Colonic mucosa (tissue), 4 donors: ENCODE data around the gene SLC22A14. TPM values are rescaled to one million over a fixed set of nuclear protein-coding genes. Genes with fewer than 3 reads are reported as not detected.
"Not testable (repeated sequence)": the region's sequence is repeated elsewhere in the genome, so short reads cannot be mapped to it uniquely, and the experiment has no call there.

ENCODE experiments used
- DNase-seq: peaks from one replicate; pipeline ENCODE4 v3.0.0-alpha.2; 2020
- H3K27ac ChIP-seq: fragments of 200-600 bp; one replicate; pipeline ENCODE4 v1.8.0; 2021
- H3K27me3 ChIP-seq: fragments of 200-600 bp; one replicate; pipeline ENCODE4 v1.8.0; 2021
- H3K36me3 ChIP-seq: fragments of 200-600 bp; one replicate; pipeline ENCODE4 v1.8.0; 2021
- H3K4me1 ChIP-seq: fragments of 200-600 bp; one replicate; pipeline ENCODE4 v1.8.0; 2021; ENCODE audit warnings: mild to moderate bottlenecking
- H3K4me3 ChIP-seq: fragments of 200-600 bp; one replicate; pipeline ENCODE4 v1.8.0; 2021
- H3K9ac ChIP-seq, 2 donors: one replicate each; pipeline ENCODE4 v1.7.0; 2013; ENCODE audit warnings: control low read depth in 2 of 2, low read depth in 2 of 2, low read length in 2 of 2
- H3K9me3 ChIP-seq: fragments of 200-600 bp; one replicate; pipeline ENCODE4 v1.8.0; 2021
- intact Hi-C: fragments of 100-400 bp; cut with DNase I; formaldehyde crosslinking; loops from one replicate; pipeline ENCODE4 v1.14.1; 2022
- total RNA-seq, 2 donors: library from RNA; stranded (reverse); fragmentation: NEBNext Ultra II Directional in 1 of 2; extraction: Animal tissue kit (Norgen Biotek cat#: 25700) in 1 of 2; gene quantifications; one replicate each; pipeline ENCODE4 v1.2.1, GENCODE V29; 2021
- TF ChIP-seq, protein P1 (sequence below): fragments of 200-600 bp; IDR thresholded peaks from one replicate; pipeline ENCODE4 v1.8.0; 2022; ENCODE audit warnings: antibody characterized with exemption, mild to moderate bottlenecking
- donor health status: healthy.
- donor health status: DM: no; HTN: no; CAD: no.
- donor health status: DM: no; HTN: no; CAD: no.

Gene SLC22A14, protein sequence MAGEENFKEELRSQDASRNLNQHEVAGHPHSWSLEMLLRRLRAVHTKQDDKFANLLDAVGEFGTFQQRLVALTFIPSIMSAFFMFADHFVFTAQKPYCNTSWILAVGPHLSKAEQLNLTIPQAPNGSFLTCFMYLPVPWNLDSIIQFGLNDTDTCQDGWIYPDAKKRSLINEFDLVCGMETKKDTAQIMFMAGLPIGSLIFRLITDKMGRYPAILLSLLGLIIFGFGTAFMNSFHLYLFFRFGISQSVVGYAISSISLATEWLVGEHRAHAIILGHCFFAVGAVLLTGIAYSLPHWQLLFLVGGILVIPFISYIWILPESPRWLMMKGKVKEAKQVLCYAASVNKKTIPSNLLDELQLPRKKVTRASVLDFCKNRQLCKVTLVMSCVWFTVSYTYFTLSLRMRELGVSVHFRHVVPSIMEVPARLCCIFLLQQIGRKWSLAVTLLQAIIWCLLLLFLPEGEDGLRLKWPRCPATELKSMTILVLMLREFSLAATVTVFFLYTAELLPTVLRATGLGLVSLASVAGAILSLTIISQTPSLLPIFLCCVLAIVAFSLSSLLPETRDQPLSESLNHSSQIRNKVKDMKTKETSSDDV
- under 1 TPM; 0.11 to 0.44 TPM for total RNA-seq

DNA sequence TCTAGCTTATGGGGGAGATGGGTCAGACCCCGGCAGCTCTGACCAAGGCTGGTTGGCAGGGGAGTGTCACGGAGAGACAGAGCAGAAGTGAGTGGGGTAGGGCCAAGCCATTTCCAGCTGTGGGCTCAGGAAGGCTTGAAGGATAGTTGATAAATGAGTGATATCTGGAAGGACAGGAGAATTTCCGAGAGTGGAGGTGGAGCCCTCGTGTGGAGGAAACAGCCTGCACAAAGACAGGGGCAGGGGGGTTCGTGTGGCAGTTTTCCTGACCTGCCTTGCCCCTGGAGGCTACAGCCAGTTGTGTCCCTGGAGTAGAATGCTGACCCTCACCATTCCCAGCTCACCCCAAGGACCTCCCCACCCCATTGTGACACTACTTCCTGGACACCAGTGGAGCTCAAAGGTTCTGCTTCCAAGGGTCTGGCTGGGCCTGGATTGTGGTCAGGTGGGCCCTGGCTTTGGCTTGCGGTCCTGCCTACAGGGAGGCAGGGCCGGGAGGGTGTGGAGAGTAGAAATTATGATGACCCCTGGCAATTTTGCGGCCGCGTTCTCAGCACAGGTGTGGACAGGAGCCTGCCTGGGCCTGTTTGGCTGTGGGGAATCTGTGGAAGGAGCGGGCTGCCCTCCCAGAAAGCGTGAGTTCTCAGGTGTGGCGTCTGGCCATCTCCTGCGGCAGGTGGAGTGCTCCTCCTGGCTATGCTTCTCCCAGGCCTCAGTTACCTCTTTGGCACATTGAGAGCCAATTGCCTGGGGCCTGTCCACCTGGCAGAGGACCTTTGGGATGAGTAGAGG is at the start of gene SLC22A14:
SLC22A14 (plus strand) TSS at position 400 of the 792 bp plus-strand sequence. CDS start 23,733 bp downstream, outside the sequence.
- H3K4me1 ChIP-seq: no peaks in the 10 kb centered on the region
- H3K27ac ChIP-seq: no peak within 1 kb of the TSS
- intact Hi-C loops: no loop called here
- H3K9ac ChIP-seq: no peak within 1 kb of the TSS
- TF ChIP-seq, protein P1, sequence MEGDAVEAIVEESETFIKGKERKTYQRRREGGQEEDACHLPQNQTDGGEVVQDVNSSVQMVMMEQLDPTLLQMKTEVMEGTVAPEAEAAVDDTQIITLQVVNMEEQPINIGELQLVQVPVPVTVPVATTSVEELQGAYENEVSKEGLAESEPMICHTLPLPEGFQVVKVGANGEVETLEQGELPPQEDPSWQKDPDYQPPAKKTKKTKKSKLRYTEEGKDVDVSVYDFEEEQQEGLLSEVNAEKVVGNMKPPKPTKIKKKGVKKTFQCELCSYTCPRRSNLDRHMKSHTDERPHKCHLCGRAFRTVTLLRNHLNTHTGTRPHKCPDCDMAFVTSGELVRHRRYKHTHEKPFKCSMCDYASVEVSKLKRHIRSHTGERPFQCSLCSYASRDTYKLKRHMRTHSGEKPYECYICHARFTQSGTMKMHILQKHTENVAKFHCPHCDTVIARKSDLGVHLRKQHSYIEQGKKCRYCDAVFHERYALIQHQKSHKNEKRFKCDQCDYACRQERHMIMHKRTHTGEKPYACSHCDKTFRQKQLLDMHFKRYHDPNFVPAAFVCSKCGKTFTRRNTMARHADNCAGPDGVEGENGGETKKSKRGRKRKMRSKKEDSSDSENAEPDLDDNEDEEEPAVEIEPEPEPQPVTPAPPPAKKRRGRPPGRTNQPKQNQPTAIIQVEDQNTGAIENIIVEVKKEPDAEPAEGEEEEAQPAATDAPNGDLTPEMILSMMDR: no peak
- no peaks in the 10 kb centered on the region for H3K9me3 ChIP-seq
- H3K27me3 ChIP-seq: no peaks in the 10 kb centered on the region
- no peak within 1 kb of the TSS for H3K4me3 ChIP-seq
- H3K36me3 ChIP-seq: no peaks in the 10 kb centered on the region
- no peak for DNase-seq

DNA sequence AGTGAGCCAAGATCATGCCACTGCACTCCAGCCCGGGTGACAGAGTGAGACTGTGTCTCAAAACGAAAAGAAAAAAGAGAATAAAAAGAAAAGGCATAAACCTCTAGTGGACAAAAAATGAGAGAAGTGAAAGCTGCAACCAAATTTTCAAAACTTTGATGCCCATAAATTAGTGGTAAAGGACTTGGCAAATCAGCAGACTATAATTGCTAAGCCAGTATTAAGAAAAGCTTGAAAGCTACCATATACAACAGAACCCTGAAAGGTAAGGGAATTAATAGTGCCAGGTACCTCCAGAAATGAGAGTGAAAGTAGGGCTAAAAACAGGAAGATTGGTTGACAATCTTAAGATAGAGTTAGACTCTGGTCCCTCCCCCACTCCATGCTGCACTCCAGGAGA is 49.4 kb upstream of the SLC22A14 start:
- no peak overlapping the region for H3K4me3 ChIP-seq
- intact Hi-C loops: no loop called here
- TF ChIP-seq, protein P1: no peak
- H3K9ac ChIP-seq: no peak overlapping the region
- H3K36me3 ChIP-seq: no peaks in the 10 kb centered on the region
- no peaks in the 10 kb centered on the region for H3K27me3 ChIP-seq
- H3K9me3 ChIP-seq: no peaks in the 10 kb centered on the region
- H3K27ac ChIP-seq: no peak overlapping the region
- DNase-seq: no peak
- H3K4me1 ChIP-seq: no peaks in the 10 kb centered on the region

DNA sequence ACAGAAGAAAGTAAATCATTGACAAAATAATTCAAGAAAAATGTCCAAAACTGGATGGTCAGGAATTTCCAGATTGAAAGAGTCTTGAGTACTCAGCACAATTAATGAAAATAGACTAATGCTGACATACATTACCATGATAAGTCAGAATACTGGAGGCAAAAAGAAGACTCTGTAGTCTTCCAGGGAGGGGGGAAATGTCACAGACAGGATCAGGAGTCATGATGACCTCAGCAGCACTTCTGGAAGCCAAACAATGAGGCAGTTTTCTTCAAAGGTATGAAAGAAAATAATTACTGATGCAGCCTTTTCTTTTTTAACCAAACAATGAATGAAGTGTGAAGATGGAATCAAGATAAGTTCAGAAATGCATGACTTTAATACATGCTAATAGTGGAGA is 46.6 kb upstream of the SLC22A14 start:
- TF ChIP-seq, protein P1: no peak
- H3K4me3 ChIP-seq: no peak overlapping the region
- H3K9ac ChIP-seq: no peak overlapping the region
- DNase-seq: no peak
- no peaks in the 10 kb centered on the region for H3K36me3 ChIP-seq
- no peaks in the 10 kb centered on the region for H3K4me1 ChIP-seq
- H3K27me3 ChIP-seq: no peaks in the 10 kb centered on the region
- no peaks in the 10 kb centered on the region for H3K9me3 ChIP-seq
- H3K27ac ChIP-seq: no peak overlapping the region
- intact Hi-C loops: no loop called here

DNA sequence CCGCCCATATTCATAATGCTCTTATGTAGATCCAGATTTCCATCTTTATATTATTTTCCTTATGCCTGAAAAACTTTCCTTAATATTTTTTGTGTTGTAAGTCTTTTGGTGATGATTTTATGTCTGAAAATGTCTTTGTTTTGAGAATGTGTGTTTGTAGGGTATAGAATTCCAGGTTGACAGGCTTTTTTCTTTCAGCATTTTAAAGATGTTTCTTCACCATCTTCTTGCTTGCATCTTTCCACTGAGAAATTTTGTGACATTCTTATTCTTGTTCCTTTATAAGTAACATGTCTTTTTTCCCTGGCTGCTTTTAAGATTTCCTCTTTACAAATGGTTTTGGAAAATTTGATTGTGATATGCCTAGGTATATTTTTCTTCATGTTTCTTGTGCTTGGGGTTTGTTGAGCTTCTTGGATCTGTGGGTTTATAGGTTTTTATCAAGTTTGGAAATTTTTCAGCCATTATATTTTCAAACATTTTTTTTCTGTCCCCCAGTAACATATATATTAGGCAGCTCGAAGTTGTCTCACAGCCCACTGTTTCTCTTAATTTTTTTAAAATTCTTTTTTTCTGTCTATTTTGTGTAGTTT is 43.6 kb upstream of the SLC22A14 start:
- TF ChIP-seq, protein P1: no peak
- DNase-seq: no peak
- H3K4me3 ChIP-seq: no peak overlapping the region
- H3K36me3 ChIP-seq: no peaks in the 10 kb centered on the region
- no peaks in the 10 kb centered on the region for H3K27me3 ChIP-seq
- H3K9ac ChIP-seq: no peak overlapping the region
- no peaks in the 10 kb centered on the region for H3K4me1 ChIP-seq
- no peak overlapping the region for H3K27ac ChIP-seq
- intact Hi-C loops: no loop called here
- H3K9me3 ChIP-seq: no peaks in the 10 kb centered on the region

DNA sequence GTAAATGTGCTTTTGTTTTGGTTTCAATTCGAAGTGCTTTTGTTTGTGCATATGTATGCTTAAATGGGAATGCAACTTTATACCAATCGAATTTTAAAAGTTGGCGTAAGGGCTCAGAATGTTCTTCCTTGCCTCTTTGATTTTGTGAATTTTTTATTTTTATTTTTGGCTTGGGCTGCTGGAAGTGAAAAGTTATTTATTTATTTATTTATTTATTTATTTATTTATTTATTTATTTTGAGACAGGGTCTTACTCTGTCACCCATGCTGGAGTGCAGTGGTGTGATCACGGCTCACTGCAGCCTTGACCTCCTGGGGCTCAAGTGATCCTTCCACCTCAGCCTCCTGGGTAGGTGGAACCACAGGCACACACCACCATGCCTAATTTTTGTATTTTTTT is 39.3 kb upstream of the SLC22A14 start:
- H3K27ac ChIP-seq, H3K4me1 ChIP-seq, intact Hi-C loops, DNase-seq, H3K36me3 ChIP-seq, H3K9ac ChIP-seq, H3K4me3 ChIP-seq, H3K9me3 ChIP-seq, H3K27me3 ChIP-seq: not testable (repeated sequence)
